SK-N-SH (cell line): ENCODE data around the gene TMEM164. TPM values are rescaled to one million over a fixed set of nuclear protein-coding genes. Genes with fewer than 3 reads are reported as not detected.

Experiments
- CTCF ChIA-PET: fragments of 300-600, 350-600 bp; formaldehyde crosslinking; extraction: SDS; loops from one replicate; lab custom pipeline; 2021; lab: Yijun Ruan, JAX
- POLR2A ChIA-PET: fragments of 350-600 bp; sonication (Branson Sonifier 250); formaldehyde crosslinking; extraction: SDS; loops from one replicate; lab custom pipeline; 2020; ENCODE audit warnings: antibody characterized with exemption, inconsistent platforms; lab: Yijun Ruan, JAX
- DNase-seq: peaks from one replicate; pipeline ENCODE4 v3.0.0; 2012
- H2AFZ ChIP-seq: fragments of 200-600 bp; sonication (generic); 2 replicates; pipeline ENCODE4 v1.8.1; 2016; ENCODE audit warnings: antibody characterized with exemption, mild to moderate bottlenecking, low read depth
- H3F3A ChIP-seq: fragments of 200-600 bp; sonication (generic); replicated peaks from 2 replicates; pipeline ENCODE3; 2016; ENCODE audit warnings: antibody characterized with exemption, mild to moderate bottlenecking; ENCODE audit not compliant: insufficient read depth
- H3K27ac ChIP-seq, 2 experiments: fragments of 200-500 bp in 1 of 2; fragments of 200-600 bp in 1 of 2; sonication (Bioruptor generic) in 1 of 2; sonication (generic), shearing (Covaris generic) in 1 of 2; 2 replicates each; pipeline versions ENCODE4 v1.5.1 to v1.6.1; 2014 to 2016; ENCODE audit warnings: low read depth in 2 of 2, inconsistent platforms in 1 of 2, low read length in 1 of 2, mild to moderate bottlenecking in 1 of 2, mixed read lengths in 1 of 2
- H3K27me3 ChIP-seq: fragments of 200-600 bp; sonication (generic), shearing (Covaris generic); 2 replicates; pipeline ENCODE4 v1.6.1; 2016; ENCODE audit warnings: mixed run types; ENCODE audit not compliant: insufficient read depth
- H3K36me3 ChIP-seq, 2 experiments: fragments of 200-500 bp in 1 of 2; fragments of 200-600 bp in 1 of 2; sonication (Bioruptor generic) in 1 of 2; sonication (generic) in 1 of 2; replicated peaks in 1 of 2; 2 replicates each; pipeline versions ENCODE3 to v1.5.1; 2014 to 2016; ENCODE audit warnings: low read length in 1 of 2, mild to moderate bottlenecking in 1 of 2; ENCODE audit not compliant: insufficient read depth in 2 of 2, control insufficient read depth in 1 of 2
- H3K4me1 ChIP-seq, 2 experiments: fragments of 200-500 bp in 1 of 2; fragments of 200-600 bp in 1 of 2; sonication (Bioruptor generic) in 1 of 2; sonication (generic), shearing (Covaris generic) in 1 of 2; 2 replicates each; pipeline versions ENCODE4 v1.5.1 to v1.6.1; 2014 to 2016; ENCODE audit warnings: low read depth in 1 of 2, low read length in 1 of 2, mixed run types in 1 of 2; ENCODE audit not compliant: insufficient read depth in 2 of 2, control insufficient read depth in 1 of 2
- H3K4me2 ChIP-seq: fragments of 200-600 bp; sonication (generic), shearing (Covaris generic); 2 replicates; pipeline ENCODE4 v1.6.1; 2017; ENCODE audit warnings: mixed run types
- H3K4me3 ChIP-seq, 2 experiments: fragments of 200-500 bp in 1 of 2; fragments of 200-600 bp in 1 of 2; sonication (Bioruptor generic) in 1 of 2; sonication (generic), shearing (Covaris generic) in 1 of 2; 2 replicates each; pipeline versions ENCODE4 v1.5.1 to v1.8.1; 2014 to 2016; ENCODE audit warnings: low read depth in 2 of 2, inconsistent platforms in 1 of 2, low read length in 1 of 2, mild to moderate bottlenecking in 1 of 2, mixed read lengths in 1 of 2, moderate library complexity in 1 of 2
- H3K79me2 ChIP-seq: fragments of 200-600 bp; sonication (generic); 2 replicates; pipeline ENCODE4 v1.8.1; 2017; ENCODE audit warnings: mild to moderate bottlenecking; ENCODE audit not compliant: insufficient read depth
- H3K9ac ChIP-seq: fragments of 200-600 bp; sonication (generic); 2 replicates; pipeline ENCODE4 v1.6.1; 2017; ENCODE audit warnings: mixed run types
- H3K9me2 ChIP-seq: fragments of 200-600 bp; sonication (generic); 2 replicates; pipeline ENCODE4 v1.6.1; 2017; ENCODE audit warnings: mixed run types
- H3K9me3 ChIP-seq: fragments of 200-600 bp; sonication (generic); 2 replicates; pipeline ENCODE4 v1.6.1; 2017; ENCODE audit warnings: mixed run types, mild to moderate bottlenecking, moderate library complexity
- H4K20me1 ChIP-seq: fragments of 200-600 bp; sonication (generic); 2 replicates; pipeline ENCODE4 v1.6.1; 2017; ENCODE audit warnings: mild to moderate bottlenecking, mixed run types; ENCODE audit not compliant: insufficient read depth
- CHD2 ChIP-seq: fragments of 150-350 bp; IDR thresholded peaks from 2 replicates; pipeline ENCODE4 v1.6.1; 2018; ENCODE audit warnings: low read length; ENCODE audit not compliant: partially characterized antibody
- CTCF ChIP-seq: fragments of 200-600 bp; sonication (generic); IDR thresholded peaks from 2 replicates; pipeline ENCODE4 v1.6.1; 2017; ENCODE audit warnings: antibody characterized with exemption, mild to moderate bottlenecking, moderate library complexity
- ELF1 ChIP-seq: IDR thresholded peaks from 2 replicates; pipeline ENCODE4 v1.4.0; 2012
- FOSL2 ChIP-seq: IDR thresholded peaks from 2 replicates; pipeline ENCODE4 v1.4.0; 2012; ENCODE audit warnings: low read depth, mild to moderate bottlenecking, moderate library complexity, borderline replicate concordance
- JUND ChIP-seq: IDR thresholded peaks from 2 replicates; pipeline ENCODE4 v1.4.0; 2012
- MXI1 ChIP-seq: IDR thresholded peaks from 2 replicates; pipeline ENCODE4 v1.6.1; 2012; ENCODE audit warnings: mild to moderate bottlenecking, low read depth, low read length, improper control_type of control experiment
- NFIC ChIP-seq: IDR thresholded peaks from 2 replicates; pipeline ENCODE4 v1.4.0; 2012; ENCODE audit warnings: borderline replicate concordance
- PBX3 ChIP-seq: IDR thresholded peaks from 2 replicates; pipeline ENCODE4; 2012
- POLR2AphosphoS5 ChIP-seq: IDR thresholded peaks from 2 replicates; pipeline ENCODE4 v1.6.1; 2012; ENCODE audit warnings: low read depth, low read length
- RAD21 ChIP-seq: IDR thresholded peaks from 2 replicates; pipeline ENCODE4 v1.6.1; 2012; ENCODE audit warnings: mild to moderate bottlenecking, low read length
- RCOR1 ChIP-seq: fragments of 150-350 bp; IDR thresholded peaks from 2 replicates; pipeline ENCODE4 v1.6.1; 2017; ENCODE audit warnings: antibody characterized with exemption, low read length
- REST ChIP-seq: IDR thresholded peaks from 2 replicates; pipeline ENCODE4 v1.6.1; 2012; ENCODE audit warnings: mild to moderate bottlenecking, low read depth, low read length, moderate library complexity
- RFX5 ChIP-seq: IDR thresholded peaks from 2 replicates; pipeline ENCODE4 v1.6.1; 2012; ENCODE audit warnings: mild to moderate bottlenecking, improper control_type of control experiment, low read length
- RXRA ChIP-seq: IDR thresholded peaks from 2 replicates; pipeline ENCODE4 v1.4.0; 2012; ENCODE audit warnings: low read depth, mild to moderate bottlenecking, borderline replicate concordance
- SMC3 ChIP-seq: IDR thresholded peaks from 2 replicates; pipeline ENCODE4 v1.6.1; 2012; ENCODE audit warnings: low read depth, low read length, improper control_type of control experiment
- TAF1 ChIP-seq: IDR thresholded peaks from 2 replicates; pipeline ENCODE4 v1.6.1; 2012; ENCODE audit warnings: low read depth, mild to moderate bottlenecking, low read length, moderate library complexity, borderline replicate concordance
- TEAD4 ChIP-seq: IDR thresholded peaks from 2 replicates; pipeline ENCODE4 v1.4.0; 2012; ENCODE audit warnings: mild to moderate bottlenecking, borderline replicate concordance; ENCODE audit not compliant: insufficient read depth
- YY1 ChIP-seq: IDR thresholded peaks from 2 replicates; pipeline ENCODE4 v1.4.0; 2012; ENCODE audit warnings: low read depth, mild to moderate bottlenecking
- ZBTB33 ChIP-seq: IDR thresholded peaks from 2 replicates; pipeline ENCODE4 v1.4.0; 2012; ENCODE audit warnings: low read depth, borderline replicate concordance
- WGBS: methylation state at CpG from one replicate; pipeline ENCODE4 v1.1.6; 2017; ENCODE audit warnings: low lambda C conversion rate; 5-methylcytosine and 5-hydroxymethylcytosine counted together
- polyA plus RNA-seq, 3 experiments: library from polyadenylated mRNA; depleted of rRNA; stranded (reverse); fragments of >200 nt; gene quantifications; 2 replicates each; pipeline ENCODE4 v1.2.3, GENCODE V29; 2012

The TMEM164 gene
- polyA plus RNA-seq, 1 of the 3 experiments (the other 2 are of a cell fraction): 11.9 TPM

DNA sequence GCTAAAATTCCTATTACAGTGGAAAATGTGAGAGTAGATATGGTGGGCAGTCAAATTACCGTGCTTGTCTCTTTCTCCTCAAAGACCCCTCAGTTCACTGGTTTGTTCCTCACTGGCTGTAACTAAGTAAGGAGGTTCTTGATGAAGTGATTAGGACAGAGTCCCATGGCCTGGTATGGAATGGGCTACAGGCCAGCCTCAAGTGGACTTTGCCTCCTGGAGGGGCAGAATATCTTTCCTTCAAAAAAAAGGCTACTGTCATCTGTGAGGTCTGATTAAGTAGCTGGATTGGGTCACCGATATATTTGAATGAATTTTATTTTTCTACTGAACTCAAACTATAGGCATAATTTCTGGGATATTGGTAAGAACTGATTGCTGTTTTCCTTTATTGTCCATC, 38.5 kb upstream of the TMEM164 start:
- Histone ChIP-seq H3K9me2 (no peaks in the 10 kb centered on the region), H3K9ac (no peak overlapping the region), H4K20me1 (no peaks in the 10 kb centered on the region), H3K27me3 (no peaks in the 10 kb centered on the region; the same call in 1 of the 2 replicates), H3K4me1 (no peaks in the 10 kb centered on the region), H2AFZ (no peak overlapping the region), H3K79me2 (no peaks in the 10 kb centered on the region), H3K9me3 (no peaks in the 10 kb centered on the region), H3F3A (no peaks in the 10 kb centered on the region), H3K4me2 (no peak overlapping the region), H3K27ac (no peak overlapping the region), H3K36me3 (no peaks in the 10 kb centered on the region), H3K4me3 (no peak overlapping the region)
- TF ChIP-seq CHD2 (no peak), RFX5 (no peak), YY1 (no peak), TAF1 (no peak), ZBTB33 (no peak), MXI1 (no peak), CTCF (no peak), ELF1 (no peak), PBX3 (no peak), REST (no peak), JUND (no peak), NFIC (no peak), SMC3 (no peak), RAD21 (no peak), RCOR1 (no peak), POLR2AphosphoS5 (no peak), RXRA (no peak), TEAD4 (no peak), FOSL2 (no peak)
- POLR2A ChIA-PET: no interaction called here
- DNase-seq: no peak
- 57% methylated on average over 2 of the region's 2 CpGs for WGBS
- CTCF ChIA-PET: no interaction called here
